Raji (cell line): ENCODE measurements around the gene CCDC13.

Source experiments
- POLR2A ChIP-seq: IDR thresholded peaks from 2 replicates; pipeline ENCODE4 v1.6.1; 2011; ENCODE audit warnings: low read depth, low read length, control low read depth; ENCODE audit not compliant: insufficient read depth

The CCDC13 gene

GRCh38 chr3:42762046-42762724, 10.9 kb downstream of the CCDC13 start:
- TF ChIP-seq POLR2A: no peak

DNA sequence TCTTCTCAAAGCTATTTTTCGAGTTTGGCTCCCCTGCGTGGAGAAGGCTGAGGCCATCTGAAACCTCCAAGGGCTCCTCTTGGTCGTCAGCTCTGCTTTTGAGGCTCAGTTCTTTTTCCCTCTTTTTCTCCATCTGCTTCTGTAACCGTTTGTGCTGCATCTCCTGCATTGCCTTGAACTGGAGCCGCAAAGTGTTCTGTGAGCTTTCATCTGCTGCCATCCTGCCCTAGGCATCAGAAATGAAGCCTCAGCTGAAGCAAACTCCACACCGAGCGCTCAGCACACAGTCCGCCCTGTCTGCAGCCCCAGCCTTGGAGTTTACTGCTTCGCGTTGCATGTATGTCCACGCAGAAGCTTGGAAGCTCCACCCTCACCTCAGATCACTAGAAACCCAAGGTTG, 14.9 kb downstream of the CCDC13 start:
- no peak for TF ChIP-seq POLR2A

GRCh38 chr3:42756681-42757213, 16.3 kb downstream of the CCDC13 start:
- TF ChIP-seq POLR2A: no peak

- TF ChIP-seq POLR2A: no peak
Measured at GRCh38 chr3:42755681-42756578, 17.1 kb downstream of the CCDC13 start.

GRCh38 chr3:42753757-42754156, 19.3 kb downstream of the CCDC13 start:
- no peak for TF ChIP-seq POLR2A

DNA sequence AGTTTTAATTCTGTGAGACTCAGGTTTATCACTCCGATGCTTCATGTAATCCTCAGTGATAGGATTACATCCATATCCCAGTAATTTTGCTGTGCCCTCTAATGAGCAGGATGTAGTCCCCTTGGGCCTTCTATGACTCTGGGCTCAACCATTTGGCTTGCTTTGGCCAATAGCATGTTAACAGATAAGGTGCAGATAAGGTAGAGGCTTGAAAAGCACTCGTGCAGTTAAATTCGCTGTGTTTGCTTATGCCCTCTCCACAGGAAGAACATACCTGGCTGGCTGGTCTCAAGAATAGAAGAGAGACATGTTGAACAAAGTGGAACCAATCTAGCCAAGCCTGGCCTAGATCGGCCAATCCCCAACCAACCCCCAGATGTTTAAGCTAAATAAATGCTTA, 20.1 kb downstream of the CCDC13 start:
- TF ChIP-seq POLR2A: no peak

GRCh38 chr3:42752441-42752840, 20.6 kb downstream of the CCDC13 start:
- no peak for TF ChIP-seq POLR2A

GRCh38 chr3:42751609-42752008, 21.4 kb downstream of the CCDC13 start:
- no peak for TF ChIP-seq POLR2A

DNA sequence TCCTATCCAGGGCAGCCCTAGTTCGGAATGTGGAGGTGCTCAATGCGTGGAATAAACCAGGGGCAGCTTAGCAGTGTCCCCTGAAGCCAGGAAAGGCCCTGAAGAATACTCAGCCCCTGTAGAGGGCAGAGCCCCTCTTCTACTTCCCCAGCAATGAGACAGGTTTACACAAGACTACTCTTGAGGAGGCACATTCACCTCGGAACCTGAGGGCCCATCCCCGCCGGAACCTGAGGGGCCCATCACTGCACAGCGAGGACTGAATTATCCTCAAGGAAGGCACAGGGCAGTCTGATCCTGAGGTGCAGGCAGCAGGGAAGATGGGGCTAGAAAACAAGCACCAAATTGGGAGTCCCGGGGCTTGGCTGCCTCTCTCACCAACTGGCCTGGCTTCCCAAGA, 22.2 kb downstream of the CCDC13 start:
- no peak for TF ChIP-seq POLR2A

GRCh38 chr3:42749753-42750231, 23.3 kb downstream of the CCDC13 start:
- no peak for TF ChIP-seq POLR2A

- TF ChIP-seq POLR2A: no peak
Measured at GRCh38 chr3:42749025-42749752, 23.9 kb downstream of the CCDC13 start.

DNA sequence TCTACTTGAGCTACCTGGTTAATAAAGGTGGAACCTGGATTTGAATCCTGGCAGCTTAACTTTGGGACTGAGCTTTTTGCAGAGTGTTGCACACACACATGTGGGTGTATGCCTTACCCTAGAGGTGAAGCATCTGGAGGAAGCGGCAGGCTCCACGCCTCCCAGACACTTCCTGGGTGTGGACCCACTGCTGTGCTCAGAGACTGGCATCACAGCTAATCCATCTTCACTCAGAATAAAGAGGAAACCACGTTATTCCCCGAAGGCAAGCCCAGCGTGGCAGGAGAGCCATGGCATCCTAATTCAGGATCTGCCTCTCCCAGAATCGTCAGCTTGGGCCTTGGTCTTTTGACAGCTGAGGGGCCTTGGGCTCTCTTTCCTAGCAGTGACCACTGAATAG, 25.5 kb downstream of the CCDC13 start:
- TF ChIP-seq POLR2A: no peak

DNA sequence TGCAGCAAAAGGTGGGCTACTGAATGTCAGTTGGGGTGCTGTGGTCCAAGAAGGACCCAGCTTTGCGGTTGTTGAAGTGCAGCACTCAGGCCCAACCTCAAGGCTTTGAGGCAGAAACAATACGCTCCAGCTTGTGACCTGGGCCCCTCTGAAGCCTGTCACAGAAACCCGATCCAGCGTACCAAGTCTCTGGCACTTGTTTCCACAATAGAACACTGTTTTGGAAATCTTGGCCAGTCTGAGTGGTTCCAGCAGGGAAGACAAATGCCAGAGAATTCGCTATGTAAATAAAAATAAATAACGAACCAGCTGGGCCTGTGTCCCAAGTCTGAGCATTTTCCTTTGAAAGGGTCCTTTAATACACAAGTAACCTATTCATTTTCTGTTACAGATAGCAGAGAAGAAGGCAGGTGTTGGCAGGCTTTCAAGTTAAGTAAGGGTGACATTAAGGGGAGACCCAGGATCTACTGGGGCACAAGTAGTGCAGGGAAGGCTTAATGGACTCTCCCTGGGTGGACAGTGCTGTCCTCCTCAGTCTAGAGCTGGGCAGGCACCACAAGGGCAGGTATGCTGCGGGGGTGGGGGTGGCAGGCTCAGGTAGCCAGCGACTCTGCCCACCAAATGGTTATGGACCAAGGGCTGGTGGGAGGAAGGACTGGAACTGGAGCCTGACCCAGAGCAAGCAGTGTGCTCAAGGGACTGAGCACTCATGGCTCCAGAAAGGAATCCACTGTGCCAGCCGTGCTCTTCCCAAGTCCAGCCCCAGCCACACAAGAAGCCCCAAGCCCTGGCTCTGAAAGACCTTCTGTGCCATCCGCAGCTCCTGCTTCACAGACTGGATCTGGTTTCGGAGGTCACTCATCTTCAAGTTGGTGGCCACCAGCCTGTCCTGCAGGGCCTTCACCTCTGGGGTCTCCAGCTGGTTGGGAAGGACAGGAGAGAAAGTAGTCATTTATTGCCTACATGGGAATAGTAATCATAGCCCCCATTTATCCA, 26.3 kb downstream of the CCDC13 start:
- no peak for TF ChIP-seq POLR2A
